CD4-positive, alpha-beta T cell treated with Interleukin-6 at 100 ng/mL for 8 hours (primary cell): ENCODE measurements around the gene ZNF320.
"Not testable (repeated sequence)": the region's sequence is repeated elsewhere in the genome, so short reads cannot be mapped to it uniquely, and the experiment has no call there.

Source experiments
- DNase-seq: peaks from one replicate; pipeline ENCODE4 v3.0.0-alpha.2; 2020; ENCODE audit warnings: mixed read lengths, low spot score

ZNF320 gene

DNA sequence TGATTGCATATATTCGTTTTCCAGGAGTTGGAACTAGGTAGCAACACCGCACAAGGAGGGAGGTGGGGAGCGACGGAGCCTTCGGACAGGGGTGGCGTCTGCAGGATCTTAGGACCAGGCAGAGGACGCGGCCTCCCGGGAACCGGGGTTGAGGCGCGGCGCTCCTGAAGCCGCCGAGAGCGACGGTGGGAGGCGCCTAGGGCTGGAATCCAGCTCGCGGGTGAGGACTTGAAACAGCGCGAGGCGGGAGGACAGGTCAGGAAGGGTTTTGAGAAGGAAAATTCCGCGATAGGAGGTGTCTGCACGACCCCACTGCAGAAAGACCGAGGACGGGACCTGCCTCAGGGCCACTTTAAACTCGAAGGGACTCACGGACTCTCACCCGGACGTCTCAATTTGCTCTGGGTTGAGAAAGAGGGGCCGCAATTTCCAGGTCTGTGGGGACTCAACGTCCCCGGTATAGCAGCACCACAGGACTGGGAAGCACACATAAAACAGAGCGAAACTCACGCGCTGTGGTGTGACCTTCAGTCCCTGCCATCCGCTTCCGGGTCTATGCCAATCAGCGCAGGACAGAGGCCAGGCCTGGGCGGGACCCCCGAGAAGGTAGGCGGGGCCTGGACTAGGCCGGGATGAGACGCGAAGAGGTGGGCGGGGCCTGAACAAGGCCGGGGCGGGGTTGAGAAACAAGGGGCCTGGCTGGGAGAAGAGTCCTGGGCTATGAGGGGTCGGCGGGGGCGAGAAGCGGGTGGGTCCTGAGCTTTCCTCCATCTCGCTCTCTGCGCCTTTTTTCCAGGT lies at the start of gene ZNF320:
TSS of gene ZNF320 (minus strand) at position 498 of the 798 bp plus-strand sequence. CDS start 7,380 bp downstream, outside the sequence.
- peak; percentile 89 for DNase-seq

DNA sequence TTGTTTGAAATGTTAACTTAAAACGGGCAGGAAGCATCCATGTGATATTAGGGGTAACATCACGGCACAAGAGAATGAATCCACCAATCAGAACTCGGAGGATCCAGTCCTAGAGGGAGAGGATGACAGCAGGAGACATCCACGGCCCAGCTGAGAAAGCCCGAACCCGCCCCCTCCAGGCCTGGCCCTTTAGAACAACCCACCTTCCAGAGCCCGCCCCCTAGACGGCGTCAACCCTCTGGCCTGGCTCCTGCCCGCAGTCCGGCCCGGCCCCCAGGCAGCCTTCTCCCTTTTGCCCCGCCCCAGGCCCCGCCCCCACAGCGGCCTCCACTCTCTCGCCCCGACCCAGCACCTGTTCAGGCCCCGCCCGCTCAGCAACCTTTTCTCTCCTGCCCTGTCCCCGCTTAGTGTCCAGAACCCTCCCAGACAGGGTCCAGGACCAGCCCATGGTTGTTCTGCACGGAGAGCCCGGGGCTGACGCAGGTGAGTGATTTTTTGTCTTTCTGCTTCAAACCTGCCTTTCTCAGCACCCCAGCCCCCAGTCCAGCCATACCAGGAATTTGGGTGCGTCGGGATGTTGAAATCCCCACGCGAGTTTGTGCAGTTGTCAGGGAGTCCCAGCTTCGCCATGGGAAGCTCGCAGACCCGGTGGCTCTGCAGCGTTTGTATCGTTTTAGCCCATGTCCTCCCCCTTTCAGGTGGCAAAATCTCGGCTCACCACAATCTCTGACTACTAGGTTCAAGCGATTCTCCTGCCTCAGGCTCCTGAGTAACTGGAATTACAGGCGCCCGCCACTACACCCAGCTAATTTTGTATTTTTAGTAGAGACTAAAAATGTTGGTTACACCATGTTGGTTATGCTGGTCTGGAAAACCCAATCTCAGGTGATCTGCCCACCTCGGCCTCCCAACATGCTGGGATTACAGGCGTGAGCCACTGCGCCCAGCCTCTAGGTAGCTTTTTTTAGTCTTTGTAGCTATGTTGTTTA lies 49.2 kb upstream of the ZNF320 start:
- no peak for DNase-seq

DNA sequence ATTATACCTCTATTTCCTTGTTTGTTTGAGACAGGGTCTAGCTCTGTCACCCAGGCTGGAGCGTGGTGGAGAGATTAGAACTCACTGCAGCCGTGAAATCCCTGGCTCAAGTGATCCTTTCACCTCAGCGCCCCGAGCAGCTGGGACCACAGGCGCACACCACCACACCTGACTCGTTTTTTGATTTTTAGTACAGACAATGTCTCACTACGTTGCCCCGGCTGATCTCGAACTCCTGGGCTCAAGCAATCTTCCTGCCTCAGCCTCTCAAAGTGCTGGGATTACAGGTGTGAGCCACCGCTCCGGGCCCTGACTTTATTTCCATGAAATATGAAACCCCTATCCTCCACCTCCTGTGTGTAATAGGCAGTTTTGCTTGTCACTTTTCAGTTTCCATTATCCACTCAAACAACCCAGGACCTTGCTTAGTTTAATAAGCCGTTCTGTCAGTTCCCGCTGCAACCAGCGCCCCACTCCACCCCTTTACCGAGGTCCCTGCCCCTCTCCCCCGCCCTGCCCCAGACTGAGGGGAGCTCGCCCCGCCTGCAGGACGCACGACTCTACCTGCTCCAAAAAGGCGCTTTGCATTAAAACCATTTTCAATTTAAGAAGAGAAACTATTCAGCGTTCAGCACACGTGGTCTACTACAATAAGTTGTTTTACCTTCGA lies 48.4 kb upstream of the ZNF320 start:
- DNase-seq: no peak

DNA sequence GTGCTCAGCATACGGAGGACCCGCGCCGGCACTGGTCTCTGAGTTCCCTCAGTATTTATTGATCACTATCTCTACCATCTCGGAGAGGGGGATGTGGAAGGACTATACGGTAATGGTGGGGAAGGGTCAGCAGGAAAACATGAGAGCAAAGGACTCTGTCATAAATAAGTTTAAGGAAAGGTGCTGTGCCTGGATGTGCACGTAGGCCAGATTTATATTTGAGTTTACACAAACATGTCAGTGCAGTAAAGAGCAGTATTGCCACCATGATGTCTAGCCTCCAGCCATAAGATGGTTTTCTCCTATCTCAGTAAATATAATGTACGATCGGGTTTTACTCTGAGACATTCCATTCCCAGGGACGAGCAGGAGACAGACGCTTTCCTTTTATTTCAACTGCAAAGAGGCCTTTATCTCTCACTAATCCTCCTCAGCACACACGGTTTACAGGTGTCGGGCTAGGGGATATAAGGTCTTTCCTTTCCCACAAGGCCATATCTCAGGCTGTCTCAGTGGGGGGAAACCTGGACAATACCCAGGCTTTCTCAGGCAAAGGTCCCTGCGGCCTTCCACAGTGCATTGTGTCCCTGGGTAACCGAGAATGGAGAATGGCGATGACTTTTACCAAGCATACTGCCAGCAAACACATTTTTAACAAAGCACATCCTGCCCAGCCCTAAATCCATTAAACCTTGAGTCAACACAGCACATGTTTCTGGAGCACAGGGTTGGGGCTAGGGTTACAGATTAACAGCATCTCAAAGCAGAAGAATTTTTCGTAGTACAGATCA lies 47.5 kb upstream of the ZNF320 start:
- DNase-seq: not testable (repeated sequence)

DNA sequence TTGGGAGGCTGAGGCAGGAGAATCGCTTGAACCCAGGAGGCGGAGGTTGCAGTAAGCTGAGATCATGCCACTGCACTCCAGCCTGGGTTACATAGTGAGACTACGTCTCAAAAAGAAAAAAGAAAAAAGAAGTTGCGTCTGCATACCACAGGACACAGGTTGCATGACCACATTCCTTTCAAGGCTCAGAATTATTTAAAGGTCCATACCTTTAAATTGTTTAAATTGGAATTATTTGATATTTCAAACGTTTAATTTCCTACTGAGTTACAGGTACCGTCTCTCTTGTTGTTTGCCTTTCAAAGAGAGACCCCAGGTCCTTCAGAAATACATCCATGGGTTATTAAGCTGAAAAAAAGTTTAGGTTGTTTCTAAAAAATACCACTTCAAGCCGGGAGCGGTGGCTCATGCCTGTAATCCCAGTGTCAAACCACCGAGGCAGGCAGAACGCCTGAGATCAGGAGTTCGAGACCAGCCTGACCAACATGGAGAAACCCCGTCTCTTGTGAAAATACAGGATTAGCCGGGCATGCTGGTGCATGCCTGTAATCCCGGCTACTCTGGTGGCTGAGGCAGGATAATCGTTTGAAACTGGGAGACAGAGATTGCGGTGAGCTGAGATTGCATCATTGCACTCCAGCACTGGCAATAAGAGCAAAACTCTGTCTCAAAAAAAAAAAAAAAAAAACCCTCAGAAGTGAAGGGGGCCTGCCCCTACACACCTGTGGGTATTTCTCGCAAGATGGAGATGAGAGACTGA lies 46.6 kb upstream of the ZNF320 start:
- DNase-seq: no peak

DNA sequence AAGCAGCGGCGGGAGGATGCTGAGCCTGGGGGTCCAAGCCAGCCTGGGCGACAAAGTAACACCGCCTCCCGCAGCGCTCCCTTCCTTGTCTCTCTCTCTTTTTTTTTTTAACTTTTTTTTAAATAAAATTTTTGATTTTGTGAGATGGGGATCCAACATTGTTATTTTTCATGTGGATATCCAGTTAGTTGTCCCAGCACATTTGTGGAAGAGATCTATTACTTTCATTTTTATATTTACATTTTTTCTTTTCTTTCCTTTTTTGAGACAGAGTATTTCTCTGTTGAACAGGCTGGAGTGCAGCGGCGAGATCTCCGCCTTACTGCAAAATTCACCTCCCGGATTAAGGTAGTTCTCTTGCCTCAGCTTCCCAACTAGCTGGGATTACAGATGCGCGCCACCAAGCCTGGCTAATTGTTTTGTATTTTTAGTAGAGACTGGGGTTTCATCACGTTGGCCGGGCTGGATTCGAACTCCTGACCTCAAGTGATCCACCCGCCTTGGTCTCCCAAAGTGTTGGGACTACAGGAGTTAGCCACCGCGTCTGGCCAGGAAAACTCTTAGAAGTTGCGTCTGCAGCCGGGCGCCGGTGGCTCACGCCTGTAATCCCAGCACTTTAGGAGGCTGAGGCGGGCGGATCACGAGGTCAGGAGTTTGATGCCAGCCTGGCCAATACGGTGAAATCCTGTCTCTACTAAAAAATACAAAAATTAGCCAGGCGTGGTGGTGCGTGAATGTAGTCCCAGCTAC lies 45.9 kb upstream of the ZNF320 start:
- no peak for DNase-seq

DNA sequence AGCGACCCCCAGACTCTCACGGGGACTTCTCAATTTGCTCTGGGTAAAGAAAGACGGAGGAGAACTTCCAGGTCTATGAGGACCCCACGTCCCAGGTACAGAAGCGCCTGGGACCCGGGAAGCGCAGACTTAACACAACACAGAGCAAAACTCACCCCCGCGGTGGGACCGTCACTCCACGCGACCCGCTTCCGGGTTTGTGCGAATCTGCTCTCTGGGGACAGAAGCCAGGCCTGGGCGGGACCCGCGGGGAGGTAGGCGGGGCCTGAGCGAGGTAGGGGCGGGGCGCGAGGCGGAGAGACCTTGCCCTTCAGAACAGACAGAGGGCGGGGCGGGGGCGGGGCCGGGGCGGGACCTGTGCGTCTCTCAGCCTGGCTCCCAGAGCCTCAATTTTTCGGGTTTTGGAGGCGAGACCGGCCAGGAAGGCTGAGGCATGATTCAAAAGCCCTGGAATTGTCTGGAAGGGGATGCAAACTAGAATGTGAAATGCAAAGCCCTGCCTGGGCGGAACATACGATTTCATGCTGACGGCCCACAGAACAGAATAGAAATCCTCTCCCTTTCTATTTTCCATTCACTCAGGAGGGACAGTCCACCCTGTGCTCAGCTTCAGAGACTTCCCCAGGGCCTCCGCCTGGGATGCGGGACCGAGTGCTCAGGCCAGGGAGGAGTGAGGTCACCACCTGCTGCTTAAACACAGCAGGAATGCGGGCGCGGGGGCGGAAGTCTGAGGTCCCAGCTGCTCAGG lies 45.1 kb upstream of the ZNF320 start:
- DNase-seq: peak; percentile 94

DNA sequence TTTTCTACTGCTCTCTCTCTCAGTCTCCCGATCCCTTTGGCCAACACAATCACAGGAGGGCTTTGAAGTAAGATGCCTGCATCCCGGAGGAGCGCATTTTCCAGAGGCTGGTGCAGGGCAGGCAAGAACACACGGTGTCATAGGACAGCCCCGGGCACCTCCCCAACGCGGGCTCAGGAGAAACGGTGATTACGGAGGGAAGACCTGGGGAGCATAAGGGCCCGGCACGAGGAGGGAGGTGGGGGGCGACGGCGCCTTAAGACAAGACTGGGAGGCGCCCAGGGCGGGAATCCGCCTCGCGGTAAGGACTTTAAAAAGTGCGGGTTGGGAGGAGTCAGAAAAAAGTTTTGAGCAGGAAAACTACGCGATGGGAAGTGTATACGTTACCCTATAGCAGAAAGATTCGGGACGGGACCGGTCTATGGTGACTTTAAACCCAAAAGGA lies 44.5 kb upstream of the ZNF320 start:
- DNase-seq: no peak

DNA sequence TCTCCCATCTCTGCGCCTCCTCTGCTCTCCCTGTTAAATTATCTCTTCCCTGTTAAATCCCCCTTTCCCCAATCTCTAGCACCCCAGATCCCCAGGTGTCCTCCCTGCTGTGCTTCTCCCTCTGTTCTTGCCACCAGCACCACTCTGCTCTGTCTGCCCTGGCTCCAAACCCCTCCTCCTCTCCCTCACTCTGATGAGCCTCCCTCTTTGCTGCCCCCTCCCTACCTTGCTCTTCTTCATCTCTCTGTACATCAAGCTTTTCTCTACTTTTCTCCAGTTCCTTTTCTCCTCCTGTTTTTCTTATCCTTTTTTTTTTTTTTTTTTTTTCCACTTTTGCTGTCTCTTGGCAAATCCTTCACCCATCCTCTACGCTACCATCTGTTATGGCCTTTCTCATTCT lies 44.1 kb upstream of the ZNF320 start:
- not testable (repeated sequence) for DNase-seq

DNA sequence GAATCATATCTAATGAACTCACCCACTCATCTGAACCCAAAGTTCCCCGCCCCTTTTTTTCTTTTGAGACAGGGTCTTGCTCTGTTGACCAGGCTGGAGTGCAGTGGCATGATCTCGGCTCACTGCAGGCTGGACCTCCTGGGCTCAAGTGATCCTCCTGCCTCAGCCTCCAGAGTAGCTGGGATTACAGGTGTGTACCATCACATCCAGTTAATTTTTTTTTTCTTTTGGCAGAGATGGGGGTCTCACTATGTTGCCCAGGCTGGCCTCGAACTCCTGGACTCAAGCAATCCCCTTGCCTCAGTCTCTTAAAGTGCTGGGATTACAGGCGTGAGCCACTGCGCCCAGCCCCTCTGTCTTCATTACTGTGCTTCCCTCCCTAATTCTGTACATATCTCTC lies 43.5 kb upstream of the ZNF320 start:
- DNase-seq: not testable (repeated sequence)

DNA sequence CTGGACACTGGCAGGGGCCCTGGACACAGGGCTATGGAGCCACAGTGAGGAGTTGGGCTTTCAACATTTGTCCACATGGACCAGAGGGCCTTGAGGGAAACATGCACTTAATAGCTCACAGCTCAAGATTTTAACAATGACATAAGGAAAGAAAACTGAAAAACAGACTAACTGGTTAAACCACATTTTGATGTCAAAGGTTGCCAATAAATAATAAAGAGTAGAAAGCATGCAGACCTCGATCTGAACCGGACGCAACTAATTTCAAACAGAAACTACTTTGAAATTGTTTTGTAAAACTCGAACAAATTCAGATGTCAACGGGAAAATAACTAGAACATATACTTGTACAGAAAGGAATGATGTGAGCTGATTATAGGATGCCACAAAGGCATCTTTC lies 41.3 kb upstream of the ZNF320 start:
- DNase-seq: no peak

DNA sequence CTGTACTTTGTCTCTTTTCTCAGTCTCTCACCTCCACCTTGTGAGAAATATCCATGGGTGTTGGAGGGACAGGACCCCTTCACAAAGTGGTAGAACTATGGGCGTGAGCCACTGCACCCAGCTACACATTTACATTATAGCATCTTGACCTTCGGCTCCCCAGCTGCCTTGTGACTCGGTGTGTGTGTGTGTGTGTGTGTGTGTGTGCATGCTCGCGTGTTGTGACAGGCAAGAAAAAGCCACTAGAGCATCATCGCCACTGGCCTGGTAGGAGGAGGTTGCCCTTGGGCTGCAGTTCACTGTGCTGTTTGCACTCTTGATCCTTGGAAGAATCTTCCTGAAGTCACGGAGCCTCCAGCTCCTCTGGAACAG lies 39.5 kb upstream of the ZNF320 start:
- DNase-seq: no peak

DNA sequence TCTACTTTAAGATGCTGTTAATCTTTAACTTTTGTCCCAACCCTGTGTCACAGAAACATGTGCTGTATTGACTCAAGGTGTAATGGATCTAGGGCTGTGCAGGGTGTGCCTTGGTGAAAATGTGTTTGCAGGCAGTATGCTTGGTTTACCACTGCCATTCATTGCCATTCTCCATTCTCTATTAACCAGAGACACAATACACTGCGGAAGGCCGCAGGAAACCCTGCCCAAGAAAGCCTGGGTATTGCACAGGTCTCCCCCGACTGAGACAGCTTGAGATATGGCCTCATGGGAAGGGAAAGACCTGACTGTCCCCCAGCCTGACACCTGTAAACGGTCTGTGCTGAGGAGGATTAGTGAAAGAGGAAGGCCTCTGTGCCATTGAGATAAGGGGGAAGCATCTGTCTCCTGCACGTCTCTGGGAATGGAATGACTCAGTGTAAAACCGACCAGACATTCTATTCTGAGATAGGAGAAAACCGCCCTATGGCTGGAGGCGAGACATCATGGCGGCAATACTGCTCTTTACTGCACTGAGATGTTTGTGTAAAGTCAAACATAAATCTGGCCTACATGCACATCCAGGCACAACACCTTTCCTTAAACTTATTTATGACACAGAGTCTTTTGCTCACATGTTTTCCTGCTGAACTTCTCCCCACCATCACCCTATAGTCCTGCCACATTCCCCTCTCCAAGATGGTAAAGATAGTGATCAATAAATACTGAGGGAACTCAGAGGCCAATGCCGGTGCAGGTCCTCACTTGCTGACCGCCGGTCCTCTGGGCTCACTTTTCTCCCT lies 38.9 kb upstream of the ZNF320 start:
- no peak for DNase-seq

DNA sequence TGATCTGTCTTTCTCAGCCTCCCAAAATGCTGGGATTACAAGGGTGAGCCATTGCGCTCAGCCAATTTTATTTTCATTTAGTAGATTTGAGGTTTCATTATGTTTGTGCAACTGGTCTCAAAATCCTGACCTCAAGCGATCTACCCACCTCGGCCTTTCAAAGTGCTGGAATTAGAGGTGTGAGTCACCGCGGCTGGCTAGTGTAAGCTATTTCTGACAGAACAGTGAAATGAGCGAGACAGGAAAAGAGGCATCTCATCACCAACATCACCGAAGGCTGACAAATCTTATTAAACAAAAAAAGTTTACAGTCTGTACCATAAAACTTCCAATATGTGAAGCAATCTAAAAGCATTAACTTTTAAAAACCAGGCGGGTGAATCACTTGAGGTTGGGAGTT lies 38.0 kb upstream of the ZNF320 start:
- DNase-seq: no peak

DNA sequence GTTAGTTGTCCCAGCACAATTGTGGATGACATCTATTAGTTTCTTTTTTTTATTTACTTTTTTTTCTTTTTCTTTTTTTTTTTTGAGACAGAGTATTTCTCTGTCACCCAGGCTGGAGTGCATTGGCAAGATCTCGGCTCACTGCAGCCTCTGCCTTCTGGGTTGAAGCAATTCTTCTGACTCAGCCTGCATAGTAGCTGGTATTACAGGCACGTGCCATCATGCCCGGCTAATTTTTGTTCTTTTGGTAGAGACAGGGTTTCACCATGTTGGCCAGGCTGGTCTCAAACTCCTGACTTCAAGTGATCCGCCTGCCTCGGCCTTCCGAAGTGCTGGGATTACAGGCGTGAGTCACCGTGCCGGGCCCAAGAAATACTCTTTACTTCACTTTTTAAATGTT lies 27.2 kb upstream of the ZNF320 start:
- DNase-seq: not testable (repeated sequence)

DNA sequence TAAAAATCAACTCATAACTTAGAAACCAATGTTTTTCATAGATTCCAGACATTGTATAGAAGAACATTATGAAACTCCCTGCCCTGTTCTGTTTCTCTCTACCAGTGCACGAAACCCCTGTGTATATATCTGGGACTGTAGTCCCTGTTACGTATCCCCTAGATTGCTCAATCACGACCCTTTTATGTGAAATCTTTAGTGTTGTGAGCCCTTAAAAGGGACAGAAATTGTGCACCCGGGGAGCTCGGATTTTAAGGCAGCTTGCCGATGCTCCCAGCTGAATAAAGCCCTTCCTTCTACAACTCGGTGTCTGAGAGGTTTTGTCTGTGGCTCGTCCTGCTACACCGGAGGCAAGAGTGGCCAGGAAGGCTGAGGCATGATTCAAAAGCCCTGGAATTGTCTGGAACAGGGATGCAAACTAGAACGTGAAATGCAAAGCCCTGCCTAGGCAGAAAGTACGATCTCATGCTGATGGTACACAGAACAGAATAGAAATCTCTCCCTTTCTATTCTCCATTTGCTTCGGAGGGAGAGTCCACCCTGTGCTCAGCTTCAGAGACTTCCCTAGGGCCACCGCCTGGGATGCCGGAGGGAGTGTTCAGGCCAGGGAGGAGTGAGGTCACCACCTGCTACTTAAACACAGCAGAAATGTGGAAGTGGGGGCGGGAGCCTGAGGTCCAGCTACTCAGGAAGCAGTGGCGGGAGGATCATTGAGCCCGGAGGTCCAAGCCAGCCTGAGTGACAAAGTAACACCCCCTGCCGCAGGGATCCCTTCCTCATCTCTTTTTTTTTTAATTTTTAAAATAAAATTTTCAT lies 26.6 kb upstream of the ZNF320 start:
- DNase-seq: no peak
